Smooth muscle cell (in vitro differentiated cells): ENCODE data around the gene CTBP1. TPM values are rescaled to one million over a fixed set of nuclear protein-coding genes. Genes with fewer than 3 reads are reported as not detected.
"Not testable (repeated sequence)": the region's sequence is repeated elsewhere in the genome, so short reads cannot be mapped to it uniquely, and the experiment has no call there.

ENCODE experiments used
- DNase-seq: peaks from one replicate; lab custom pipeline; 2025; ENCODE audit not compliant: unreplicated experiment; lab: John Stamatoyannopoulos, UW
- H2AFZ ChIP-seq: fragments of 200-600 bp; sonication (generic); 2 replicates; pipeline ENCODE4 v1.6.0; 2016; ENCODE audit warnings: antibody characterized with exemption, low read depth, mild to moderate bottlenecking
- H3F3A ChIP-seq: fragments of 200-600 bp; sonication (generic); 2 replicates; pipeline ENCODE4 v1.6.0; 2017; ENCODE audit warnings: antibody characterized with exemption, low read depth
- H3K27ac ChIP-seq: fragments of 200-600 bp; sonication (generic); 2 replicates; pipeline ENCODE4 v1.5.1; 2016; ENCODE audit warnings: low read depth, mild to moderate bottlenecking
- H3K27me3 ChIP-seq: fragments of 200-600 bp; sonication (generic); 2 replicates; pipeline ENCODE4 v1.6.1; 2016; ENCODE audit warnings: low read depth, mild to moderate bottlenecking
- H3K36me3 ChIP-seq: fragments of 200-600 bp; sonication (generic); 2 replicates; pipeline ENCODE4 v1.5.1; 2016; ENCODE audit warnings: low read depth
- H3K4me1 ChIP-seq: fragments of 200-600 bp; sonication (generic); 2 replicates; pipeline ENCODE4 v1.5.1; 2016; ENCODE audit warnings: low read depth
- H3K4me2 ChIP-seq: fragments of 200-600 bp; sonication (generic); 2 replicates; pipeline ENCODE4 v1.6.0; 2016; ENCODE audit warnings: mild to moderate bottlenecking
- H3K4me3 ChIP-seq: fragments of 200-600 bp; sonication (generic); 2 replicates; pipeline ENCODE4 v1.5.1; 2016; ENCODE audit warnings: mild to moderate bottlenecking
- H3K79me2 ChIP-seq: fragments of 200-600 bp; sonication (generic); 2 replicates; pipeline ENCODE4 v1.6.0; 2016; ENCODE audit warnings: low read depth, mild to moderate bottlenecking
- H3K9ac ChIP-seq: fragments of 200-600 bp; sonication (generic); 2 replicates; pipeline ENCODE4 v1.6.0; 2016; ENCODE audit warnings: low read depth
- H3K9me3 ChIP-seq: fragments of 200-600 bp; sonication (generic); replicated peaks from 2 replicates; pipeline ENCODE4 v1.5.1; 2016; ENCODE audit warnings: low read depth
- H4K20me1 ChIP-seq: fragments of 200-600 bp; sonication (generic); 2 replicates; pipeline ENCODE4 v1.6.0; 2016; ENCODE audit warnings: low read depth
- WGBS: methylation state at CpG from one replicate; pipeline ENCODE4 v1.1.7; 2016; ENCODE audit warnings: low lambda C conversion rate; 5-methylcytosine and 5-hydroxymethylcytosine counted together
- polyA plus RNA-seq: library from polyadenylated mRNA; unstranded; fragments of >200 nt; fragmentation: Nextera tagmentation; extraction: Ambion mirVana; gene quantifications from 2 replicates; pipeline ENCODE4 v1.2.1, GENCODE V29; 2016
- total RNA-seq: library from RNA; depleted of rRNA; stranded (reverse); fragments of >200 nt; gene quantifications from 2 replicates; pipeline ENCODE4 v1.2.3, GENCODE V29; 2014
- TF ChIP-seq, protein P1 (sequence below): fragments of 200-600 bp; sonication (generic); IDR thresholded peaks from 2 replicates; pipeline ENCODE4 v1.5.1; 2017; ENCODE audit warnings: borderline replicate concordance, mild to moderate bottlenecking, antibody characterized with exemption; ENCODE audit not compliant: insufficient read depth, poor library complexity, severe bottlenecking

The CTBP1 gene
- total and polyA plus RNA-seq, 2 experiments from 2014 or later, result 76.9 to 132 TPM

DNA sequence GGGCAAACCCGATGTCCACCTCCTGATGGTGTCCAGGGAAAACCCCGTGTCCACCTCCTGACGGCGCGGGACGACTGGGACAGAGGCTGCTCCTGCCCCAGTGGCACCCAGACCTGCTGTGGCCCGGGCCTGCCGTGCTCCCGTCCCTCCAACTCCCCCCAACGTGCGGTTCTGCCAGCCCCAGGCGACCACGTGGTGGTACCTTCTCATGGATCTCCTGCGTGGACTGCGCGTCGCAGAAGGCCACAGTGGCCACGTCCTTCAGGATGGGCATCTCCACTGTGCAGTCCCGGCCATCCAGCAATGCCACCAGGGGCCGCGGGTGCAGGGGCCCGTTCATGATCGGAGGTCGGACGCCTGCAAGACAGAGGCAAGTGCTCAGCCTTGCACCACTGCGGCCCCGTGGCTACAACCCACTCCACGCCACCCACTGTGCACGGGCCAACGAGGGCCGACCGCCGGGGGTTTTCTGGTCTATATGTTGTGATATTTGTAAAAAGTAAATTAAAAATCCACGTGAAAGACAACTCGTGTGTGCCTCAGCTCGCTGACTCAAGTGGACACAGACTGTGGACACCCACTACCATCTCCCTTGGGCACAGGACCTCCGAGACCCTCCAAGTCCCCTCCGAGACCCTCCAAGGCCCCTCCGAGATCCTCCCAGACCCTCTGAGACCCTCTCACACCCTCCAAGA, 10.8 kb downstream of the CTBP1 start:
- H3K9me3 ChIP-seq, result no peaks in the 10 kb centered on the region
- no peak for DNase-seq
- H3K79me2 ChIP-seq, result peaks cover 31% of the 10 kb centered on the region
- no peak overlapping the region for H3K4me3 ChIP-seq
- TF ChIP-seq, protein P1, sequence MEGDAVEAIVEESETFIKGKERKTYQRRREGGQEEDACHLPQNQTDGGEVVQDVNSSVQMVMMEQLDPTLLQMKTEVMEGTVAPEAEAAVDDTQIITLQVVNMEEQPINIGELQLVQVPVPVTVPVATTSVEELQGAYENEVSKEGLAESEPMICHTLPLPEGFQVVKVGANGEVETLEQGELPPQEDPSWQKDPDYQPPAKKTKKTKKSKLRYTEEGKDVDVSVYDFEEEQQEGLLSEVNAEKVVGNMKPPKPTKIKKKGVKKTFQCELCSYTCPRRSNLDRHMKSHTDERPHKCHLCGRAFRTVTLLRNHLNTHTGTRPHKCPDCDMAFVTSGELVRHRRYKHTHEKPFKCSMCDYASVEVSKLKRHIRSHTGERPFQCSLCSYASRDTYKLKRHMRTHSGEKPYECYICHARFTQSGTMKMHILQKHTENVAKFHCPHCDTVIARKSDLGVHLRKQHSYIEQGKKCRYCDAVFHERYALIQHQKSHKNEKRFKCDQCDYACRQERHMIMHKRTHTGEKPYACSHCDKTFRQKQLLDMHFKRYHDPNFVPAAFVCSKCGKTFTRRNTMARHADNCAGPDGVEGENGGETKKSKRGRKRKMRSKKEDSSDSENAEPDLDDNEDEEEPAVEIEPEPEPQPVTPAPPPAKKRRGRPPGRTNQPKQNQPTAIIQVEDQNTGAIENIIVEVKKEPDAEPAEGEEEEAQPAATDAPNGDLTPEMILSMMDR, result no peak
- 98% methylated on average over 38 of the region's 39 CpGs for WGBS
- H3K4me1 ChIP-seq, result no peaks in the 10 kb centered on the region
- H3F3A ChIP-seq, result no peaks in the 10 kb centered on the region
- H3K27me3 ChIP-seq, result no peaks in the 10 kb centered on the region
- no peak overlapping the region for H3K4me2 ChIP-seq
- H3K27ac ChIP-seq, result no peak overlapping the region
- no peak overlapping the region for H3K9ac ChIP-seq
- H2AFZ ChIP-seq, result no peak overlapping the region
- peaks cover 4% of the 10 kb centered on the region for H3K36me3 ChIP-seq
- peaks cover 89% of the 10 kb centered on the region for H4K20me1 ChIP-seq

DNA sequence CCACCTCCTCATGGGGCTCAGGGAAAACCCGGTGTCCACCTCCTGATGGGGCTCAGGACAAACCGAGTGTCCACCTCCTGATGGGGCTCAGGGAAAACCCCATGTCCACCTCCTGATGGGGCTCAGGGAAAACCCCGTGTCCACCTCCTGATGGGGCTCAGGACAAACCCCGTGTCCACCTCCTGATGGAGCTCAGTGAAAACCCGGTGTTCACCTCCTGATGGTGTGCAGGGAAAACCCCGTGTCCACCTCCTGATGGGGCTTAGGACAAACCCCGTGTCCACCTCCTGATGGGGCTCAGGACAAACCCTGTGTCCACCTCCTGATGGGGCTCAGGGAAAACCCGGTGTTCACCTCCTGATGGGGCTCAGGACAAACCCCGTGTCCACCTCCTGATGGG, 11.7 kb downstream of the CTBP1 start:
- not testable (repeated sequence) for H3K27ac ChIP-seq, H3K4me2 ChIP-seq, H3K9me3 ChIP-seq, H3K9ac ChIP-seq, H2AFZ ChIP-seq, H3K36me3 ChIP-seq, DNase-seq, H3K27me3 ChIP-seq, H3K4me3 ChIP-seq, H3K4me1 ChIP-seq, H3F3A ChIP-seq
- Histone ChIP-seq H4K20me1 (peaks cover 89% of the 10 kb centered on the region), H3K79me2 (peaks cover 27% of the 10 kb centered on the region)
- WGBS, result 97% methylated on average over 8 of the region's 9 CpGs

DNA sequence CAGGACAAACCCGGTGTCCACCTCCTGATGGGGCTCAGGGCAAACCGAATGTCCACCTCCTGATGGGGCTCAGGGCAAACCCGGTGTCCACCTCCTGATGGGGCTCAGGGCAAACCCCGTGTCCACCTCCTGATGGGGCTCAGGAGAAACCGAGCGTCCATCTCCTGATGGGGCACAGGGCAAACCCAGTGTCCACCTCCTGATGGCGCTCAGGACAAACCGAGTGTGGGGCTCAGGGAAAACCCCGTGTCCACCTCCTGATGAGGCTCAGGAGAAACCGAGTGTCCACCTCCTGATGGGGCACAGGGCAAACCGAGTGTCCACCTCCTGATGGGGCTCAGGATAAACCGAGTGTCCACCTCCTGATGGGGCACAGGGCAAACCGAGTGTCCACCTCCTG, 12.1 kb downstream of the CTBP1 start:
- not testable (repeated sequence) for H3K27ac ChIP-seq, DNase-seq, H3K4me3 ChIP-seq, H3K27me3 ChIP-seq, H2AFZ ChIP-seq, H3K4me2 ChIP-seq, H3K9me3 ChIP-seq, H3K9ac ChIP-seq, H3K4me1 ChIP-seq, H3F3A ChIP-seq, H3K36me3 ChIP-seq
- WGBS, result 96% methylated on average over 13 of the region's 13 CpGs
- Histone ChIP-seq H4K20me1 (peaks cover 89% of the 10 kb centered on the region), H3K79me2 (peaks cover 27% of the 10 kb centered on the region)

DNA sequence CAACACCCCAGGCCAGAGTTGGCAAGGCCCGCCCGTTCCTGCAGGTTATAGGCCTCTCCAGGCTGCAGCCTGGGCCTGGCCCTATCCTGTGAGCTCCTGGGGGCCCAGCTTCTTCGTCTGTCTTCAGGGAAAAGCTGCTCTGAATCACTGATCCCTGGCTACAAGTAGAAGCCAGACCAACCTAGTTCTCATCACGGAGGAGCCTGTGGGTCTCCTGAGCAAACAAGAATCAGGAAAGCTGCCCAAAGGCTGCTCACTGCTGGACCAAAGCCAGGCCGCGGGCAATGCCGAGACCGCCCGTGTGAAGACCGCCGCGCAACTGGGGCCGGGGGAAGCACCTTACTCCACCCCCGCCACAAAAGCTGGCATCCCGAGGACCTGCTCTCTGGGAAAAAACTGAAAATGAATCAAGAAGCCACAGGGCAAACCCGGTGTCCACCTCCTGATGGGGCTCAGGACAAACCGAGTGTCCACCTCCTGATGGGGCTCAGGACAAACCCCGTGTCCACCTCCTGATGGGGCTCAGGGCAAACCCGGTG, 12.8 kb downstream of the CTBP1 start:
- Histone ChIP-seq H3K4me2 (no peak overlapping the region), H3K9me3 (no peaks in the 10 kb centered on the region), H3K27me3 (no peaks in the 10 kb centered on the region), H3K4me3 (no peak overlapping the region), H3K79me2 (peaks cover 22% of the 10 kb centered on the region), H3K27ac (no peak overlapping the region), H2AFZ (no peak overlapping the region), H3K36me3 (peaks cover 4% of the 10 kb centered on the region), H3K9ac (no peak overlapping the region), H4K20me1 (peaks cover 89% of the 10 kb centered on the region), H3K4me1 (no peaks in the 10 kb centered on the region), H3F3A (no peaks in the 10 kb centered on the region)
- DNase-seq, result no peak
- TF ChIP-seq, protein P1, result no peak
- 98% methylated on average over 19 of the region's 19 CpGs for WGBS
